D721Med (cell line): ENCODE data around the gene MAD1L1.

Experiments
- DNase-seq: peaks from one replicate; pipeline ENCODE4 v3.0.0; 2011; ENCODE audit warnings: low spot score; ENCODE audit not compliant: insufficient read length
- FAIRE-seq: peaks from 2 replicates; lab custom pipeline; 2011; peaks lifted over from hg19 to GRCh38; lab: Jason Lieb, UNC
- CTCF ChIP-seq: IDR thresholded peaks from 2 replicates; pipeline ENCODE4 v1.5.1; 2012; ENCODE audit warnings: mild to moderate bottlenecking, control low read depth; ENCODE audit not compliant: insufficient read depth; ENCODE audit errors: missing control alignments

MAD1L1 gene

GRCh38 chr7:1959305-1959704 lies 273.4 kb downstream of the MAD1L1 start:
- FAIRE-seq (no peak), DNase-seq (no peak)
- TF ChIP-seq CTCF: no peak

DNA sequence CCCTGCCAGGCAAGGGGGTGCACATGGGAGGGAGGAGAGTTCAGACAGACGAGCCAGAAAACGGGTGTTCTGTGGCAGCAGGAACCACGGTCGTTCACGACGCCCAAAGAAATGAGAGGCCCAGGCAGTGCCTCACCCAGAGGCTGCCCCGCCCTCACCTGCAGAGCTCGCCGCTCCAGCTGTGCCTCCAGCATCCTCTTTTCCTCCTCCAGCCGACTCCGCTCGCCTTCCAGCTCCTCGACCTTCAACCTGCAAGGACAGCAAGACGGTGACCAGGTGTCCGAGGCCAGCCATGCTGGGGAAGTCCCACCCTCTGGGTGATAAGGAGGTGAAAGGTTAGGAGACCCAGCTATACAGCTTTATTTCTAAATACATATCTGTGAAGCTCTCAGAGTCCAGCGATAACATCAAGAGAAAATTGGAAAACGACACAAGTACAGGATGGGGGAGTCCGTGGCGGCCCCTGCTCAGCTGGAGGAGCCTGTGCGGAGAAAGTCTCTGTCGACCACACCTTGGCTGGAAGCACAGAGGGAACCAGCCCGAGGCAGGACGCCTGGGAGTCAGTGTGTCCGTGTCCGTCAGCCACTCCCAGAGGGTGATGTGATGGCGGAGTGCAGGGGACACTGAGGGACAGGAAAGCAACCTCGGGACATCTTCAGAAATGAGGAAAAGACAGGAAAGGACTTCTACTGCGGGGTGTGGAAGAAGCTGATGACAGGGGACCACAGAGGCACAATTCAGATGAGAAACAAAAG lies 275.1 kb downstream of the MAD1L1 start:
- no peak for DNase-seq
- no peak for FAIRE-seq
- TF ChIP-seq CTCF: no peak

DNA sequence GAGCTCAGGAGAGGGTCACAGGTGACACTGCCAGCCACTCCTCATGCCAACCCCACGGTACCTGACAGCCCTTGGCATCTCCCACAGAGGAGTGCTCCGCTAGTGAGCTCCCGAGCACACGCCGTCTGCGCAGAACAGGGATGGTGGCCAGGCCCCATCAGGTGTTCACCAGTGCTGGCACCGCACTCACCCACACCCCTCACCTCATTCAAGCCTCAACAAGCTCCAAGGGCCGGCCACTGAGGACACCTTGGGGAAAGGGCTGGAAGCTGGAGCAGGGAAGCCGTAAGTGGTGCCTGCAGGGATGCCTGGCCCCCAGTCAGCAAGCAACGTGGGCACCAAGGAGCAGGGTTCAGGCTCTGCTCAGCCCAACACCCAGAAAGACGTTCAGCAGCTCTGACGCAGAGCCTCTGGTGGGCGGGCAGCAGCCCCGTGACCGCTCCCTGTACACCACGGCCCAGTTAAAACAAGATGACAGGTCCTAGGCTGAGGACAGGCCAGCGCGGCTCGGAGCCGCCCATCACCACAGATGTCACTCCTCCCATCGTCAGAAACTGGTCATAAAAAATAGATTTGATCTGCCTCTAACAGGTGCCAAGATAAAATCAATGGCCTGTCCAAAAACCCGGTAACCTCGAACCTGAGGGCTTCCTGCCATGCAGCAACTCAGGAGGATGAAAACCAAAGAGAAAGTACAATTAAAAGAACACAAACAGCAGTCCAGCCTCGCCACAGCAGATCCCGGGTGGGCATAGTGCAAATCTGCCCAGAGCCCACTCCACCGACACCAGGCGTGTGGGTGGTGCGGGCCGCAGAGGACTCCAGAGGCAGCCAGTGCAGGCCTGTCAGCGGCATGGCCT lies 275.9 kb downstream of the MAD1L1 start:
- no peak for DNase-seq
- FAIRE-seq: no peak
- TF ChIP-seq CTCF: no peak

- FAIRE-seq (no peak), DNase-seq (no peak)
- TF ChIP-seq CTCF: no peak
Measured at GRCh38 chr7:1956141-1956540, 276.6 kb downstream of the MAD1L1 start.

- no peak for TF ChIP-seq CTCF
- DNase-seq (no peak), FAIRE-seq (no peak)
Measured at GRCh38 chr7:1954366-1955004, 278.3 kb downstream of the MAD1L1 start.

- no peak for TF ChIP-seq CTCF
- FAIRE-seq (no peak), DNase-seq (no peak)
Measured at GRCh38 chr7:1953199-1954190, 279.2 kb downstream of the MAD1L1 start.
